ENCODE results near the gene AP1M1. TPM values are rescaled to one million over a fixed set of nuclear protein-coding genes. Genes with fewer than 3 reads are reported as not detected.

AP1M1 gene
- total RNA-seq, 1 donor from 2014 or later, result 51.8 TPM

DNA sequence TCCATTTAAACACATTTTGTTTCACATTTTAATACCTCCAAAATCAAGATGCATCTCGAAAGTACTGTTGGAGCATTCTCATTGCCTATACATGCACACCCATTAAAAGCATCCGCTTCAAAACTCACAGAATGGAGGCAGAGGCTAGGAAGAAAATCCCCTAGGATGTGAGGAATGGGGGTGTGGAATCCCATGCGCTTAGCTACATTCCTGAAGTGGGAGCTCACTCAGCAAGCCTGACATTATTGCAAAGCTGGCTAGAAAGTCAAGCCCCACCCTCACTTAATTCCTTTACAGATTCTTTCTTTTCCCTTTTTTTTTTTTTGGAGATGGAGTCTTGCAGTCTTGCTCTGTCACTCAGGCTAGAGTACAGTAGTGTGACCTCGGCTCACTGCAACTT lies 17.1 kb upstream of the AP1M1 start:
- intact Hi-C loops (cut with DNase I), result loop anchor here (5.0 kb wide), 1 partner anchor 553 kb away; no protein-coding TSS in a partner anchor
- no peak for DNase-seq (ENCODE audit: low spot score)

- DNase-seq (ENCODE audit: low spot score), result no peak
- intact Hi-C loops (cut with DNase I), result loop anchor here (5.0 kb wide), 2 partner anchors 72 to 557 kb away; partner anchors contain the start of gene RAB8A
These were observed 13.0 kb upstream of the AP1M1 start for GRCh38 chr19:16184665-16185122.

GRCh38 chr19:16185123-16185767 lies 12.5 kb upstream of the AP1M1 start, which contains the start of gene FAM32A:
TSS of gene FAM32A (plus strand) at chr19:16185410. CDS start at chr19:16185443, 33 bp downstream.
- intact Hi-C loops (cut with DNase I), result loop anchor here (5.0 kb wide), 1 partner anchor 73 kb away; the partner anchor contains the start of gene RAB8A
- DNase-seq (ENCODE audit: low spot score), result peak; percentile 99

GRCh38 chr19:16185768-16186123 lies 12.0 kb upstream of the AP1M1 start:
- intact Hi-C loops (cut with DNase I), result loop anchor here (5.0 kb wide), 1 partner anchor 73 kb away; the partner anchor contains the start of gene RAB8A
- no peak for DNase-seq (ENCODE audit: low spot score)

DNA sequence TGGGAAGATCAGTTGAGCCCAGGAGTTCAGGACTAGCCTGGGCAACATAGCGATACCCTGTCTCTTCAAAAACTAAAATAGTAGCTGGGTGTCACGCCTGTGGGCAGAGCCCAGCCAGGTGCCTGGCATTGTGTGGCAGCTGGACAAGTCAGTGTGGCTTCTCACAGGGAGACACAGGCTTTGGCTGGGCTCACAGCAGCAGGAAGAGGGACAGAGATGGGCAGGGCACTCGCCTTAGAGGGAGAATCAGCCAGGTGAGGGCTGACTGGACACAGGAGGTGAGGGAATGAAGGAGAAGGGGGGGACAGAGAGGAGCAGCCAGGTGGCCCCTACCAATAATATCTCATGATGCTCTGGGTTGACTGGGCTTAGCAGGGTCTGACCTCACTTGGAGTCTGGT lies 9.2 kb upstream of the AP1M1 start:
- intact Hi-C loops (cut with DNase I), result loop anchor here (5.0 kb wide), 1 partner anchor 76 kb away; the partner anchor contains the start of gene RAB8A
- no peak for DNase-seq (ENCODE audit: low spot score)

- DNase-seq (ENCODE audit: low spot score), result no peak
- intact Hi-C loops (cut with DNase I), result no loop called here
These were observed 7.5 kb upstream of the AP1M1 start for GRCh38 chr19:16190198-16190597.

DNA sequence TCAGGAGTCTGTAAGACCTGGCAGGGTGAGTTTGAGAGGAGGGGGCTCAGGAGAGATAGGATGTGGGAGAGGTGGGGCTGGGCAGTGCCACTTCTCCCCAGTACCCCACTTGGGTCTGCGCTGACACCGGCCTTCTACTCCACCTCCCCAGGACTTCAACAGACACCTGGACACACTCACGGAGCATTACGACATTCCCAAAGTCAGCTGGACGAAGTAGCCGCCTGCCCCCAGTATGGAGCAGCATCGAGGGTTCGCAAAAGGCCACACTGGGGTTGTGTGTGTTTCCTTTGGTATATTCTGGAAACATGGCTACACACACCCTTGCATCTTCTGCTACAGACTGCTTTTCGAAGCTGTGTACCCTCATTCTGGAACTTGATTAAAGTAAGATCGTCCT lies 7.0 kb upstream of the AP1M1 start:
- intact Hi-C loops (cut with DNase I), result no loop called here
- no peak for DNase-seq (ENCODE audit: low spot score)

GRCh38 chr19:16191216-16191908 lies 6.3 kb upstream of the AP1M1 start:
- intact Hi-C loops (cut with DNase I), result no loop called here

GRCh38 chr19:16193466-16193865 lies 4.2 kb upstream of the AP1M1 start:
- intact Hi-C loops (cut with DNase I), result no loop called here
- no peak for DNase-seq (ENCODE audit: low spot score)

More at GRCh38 chr19:16191216-16191908, 6.3 kb upstream of the AP1M1 start:
- no peak for DNase-seq (ENCODE audit: low spot score)

DNA sequence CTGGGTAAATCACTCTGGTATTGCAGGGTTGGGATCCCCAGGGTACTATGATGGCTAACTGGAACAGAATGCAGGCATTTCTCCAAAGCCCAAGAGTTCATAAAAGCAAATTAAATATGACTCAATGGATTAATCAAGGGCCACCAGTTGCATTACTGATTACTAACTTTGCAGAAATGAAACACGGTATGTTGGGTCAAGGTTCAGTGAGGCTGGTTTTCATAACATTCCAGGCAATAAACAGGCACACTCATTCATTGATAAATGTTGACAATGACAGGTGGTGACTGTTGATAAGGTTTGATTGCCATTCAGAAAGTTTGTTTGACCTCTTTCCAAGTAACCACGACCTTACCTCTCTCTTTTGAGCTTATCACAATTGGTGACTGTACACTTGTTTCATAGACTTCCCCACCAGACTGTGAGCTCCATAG lies 506 bp upstream of the AP1M1 start:
- no peak for DNase-seq (ENCODE audit: low spot score)
- intact Hi-C loops (cut with DNase I), result loop anchor here (5.0 kb wide), 1 partner anchor 185 kb away; no protein-coding TSS in a partner anchor

GRCh38 chr19:16198370-16198651 lies 600 bp downstream of the AP1M1 start:
- intact Hi-C loops (cut with DNase I), result loop anchor here (5.0 kb wide), 1 partner anchor 184 kb away; no protein-coding TSS in a partner anchor
- no peak for DNase-seq (ENCODE audit: low spot score)

- intact Hi-C loops (cut with DNase I), result loop anchor here (5.0 kb wide), 1 partner anchor 183 kb away; no protein-coding TSS in a partner anchor
- DNase-seq (ENCODE audit: low spot score), result no peak
These were observed 1.7 kb downstream of the AP1M1 start for GRCh38 chr19:16199275-16199932.

DNA sequence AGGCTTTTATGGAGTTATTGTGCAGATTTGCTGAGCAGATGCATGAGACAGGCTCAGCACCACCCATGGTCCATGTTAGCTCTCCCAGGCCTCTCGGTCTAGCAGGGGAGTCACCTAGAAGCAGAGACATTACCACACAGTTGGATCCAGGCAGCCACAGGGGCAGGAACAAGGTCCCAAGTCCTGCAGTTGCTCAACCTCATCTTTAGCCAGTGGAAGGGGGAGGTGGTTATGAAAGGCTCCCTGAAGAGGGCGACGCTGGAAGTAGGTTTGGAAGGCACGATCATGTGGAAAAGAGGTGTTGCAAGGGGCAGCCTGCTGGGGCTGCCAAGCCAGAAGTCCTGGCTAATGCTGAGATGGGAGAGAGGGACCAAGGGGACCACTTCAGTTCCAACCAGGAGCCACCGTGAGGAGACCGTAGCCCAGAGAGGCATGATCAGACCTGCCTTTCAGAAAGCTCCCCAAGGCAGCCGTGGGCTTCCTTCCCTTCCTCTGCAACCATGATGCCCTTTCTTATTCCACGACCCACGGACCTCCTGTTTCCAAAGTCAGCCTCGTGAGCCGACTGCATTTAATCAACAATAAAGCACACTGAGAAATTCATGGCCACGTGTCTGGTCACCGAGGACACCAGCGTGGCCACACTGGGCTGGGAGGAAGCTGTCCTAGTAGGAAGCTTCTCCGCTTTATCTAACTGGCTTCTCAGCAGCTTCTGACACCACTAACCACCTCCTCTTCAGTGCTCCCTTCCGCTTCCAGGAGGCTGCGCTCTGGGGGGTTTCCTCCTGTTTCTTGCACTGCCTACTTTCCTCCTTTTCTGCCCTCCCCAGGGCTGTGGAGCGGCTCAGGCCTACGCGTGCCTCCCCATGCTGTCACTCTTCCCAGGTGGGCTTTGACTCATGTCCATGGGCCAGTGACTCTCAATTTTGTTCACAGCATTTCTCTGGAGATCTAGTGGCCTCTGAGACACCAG lies 2.6 kb downstream of the AP1M1 start:
- intact Hi-C loops (cut with DNase I), result no loop called here
- no peak for DNase-seq (ENCODE audit: low spot score)

DNA sequence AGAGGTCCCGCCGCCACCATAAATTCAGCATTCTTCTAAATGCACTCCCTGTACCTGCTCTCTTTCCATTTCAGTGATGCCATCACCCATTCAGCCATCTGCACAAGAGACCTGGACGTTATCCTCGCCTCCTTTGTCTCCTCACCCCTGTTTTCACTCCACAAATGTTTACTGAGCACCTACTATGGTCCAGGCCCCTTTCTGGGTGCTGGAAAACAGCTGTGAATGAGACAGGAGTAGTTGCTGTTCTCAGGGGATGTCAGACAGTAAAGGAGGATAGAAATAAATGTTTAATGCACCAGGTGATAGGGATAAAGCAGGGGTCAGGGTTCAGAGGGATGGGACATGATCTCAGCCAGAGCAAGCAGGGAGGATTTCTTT lies 3.3 kb downstream of the AP1M1 start:
- no peak for DNase-seq (ENCODE audit: low spot score)

DNA sequence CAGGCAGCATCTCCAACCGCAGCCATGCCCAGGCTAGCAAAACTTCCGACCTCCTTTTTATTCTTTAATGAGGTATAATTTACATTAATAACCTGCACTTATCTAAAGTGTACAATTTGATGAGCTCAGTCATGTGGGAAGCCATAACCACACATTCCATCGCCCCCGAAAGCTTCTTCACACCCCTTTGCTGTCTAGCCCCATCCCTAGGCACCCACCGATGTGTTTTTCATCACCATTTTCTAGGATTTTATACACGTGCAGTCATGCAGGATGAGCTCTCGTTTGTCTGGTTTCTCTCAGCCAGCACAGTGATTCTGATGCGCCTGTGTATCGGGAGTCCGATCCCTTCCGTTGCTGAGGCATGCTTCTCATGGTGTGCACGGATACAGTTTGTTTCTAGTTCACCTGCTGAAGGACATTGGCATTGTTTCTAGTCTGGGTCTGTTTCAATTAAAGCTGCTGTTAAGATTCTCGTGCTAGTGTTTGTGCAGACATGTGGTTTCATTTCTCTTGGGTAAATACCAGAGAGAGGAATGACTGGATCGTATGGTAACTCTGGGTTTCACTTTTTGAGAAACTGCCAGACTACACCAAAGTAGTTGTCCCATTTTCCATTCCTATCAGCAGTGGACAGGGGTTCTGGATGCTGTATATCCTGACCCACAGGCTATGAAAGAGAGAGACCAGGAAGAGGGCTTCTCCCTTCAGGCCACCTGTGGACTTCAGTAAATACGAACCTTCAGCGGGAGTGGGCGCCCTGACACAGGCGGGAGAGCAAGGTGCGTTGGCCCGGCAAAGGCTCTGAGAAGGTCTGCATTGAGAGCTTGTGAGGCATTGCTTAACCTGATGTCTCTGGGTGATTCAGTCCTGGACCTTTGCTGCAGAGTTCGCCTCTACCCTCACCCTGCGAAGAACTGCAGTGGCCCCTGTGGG lies 4.9 kb downstream of the AP1M1 start:
- intact Hi-C loops (cut with DNase I), result no loop called here
- DNase-seq (ENCODE audit: low spot score), result no peak

More for the DNA sequence above, 3.3 kb downstream of the AP1M1 start:
- intact Hi-C loops (cut with DNase I), result no loop called here

DNA sequence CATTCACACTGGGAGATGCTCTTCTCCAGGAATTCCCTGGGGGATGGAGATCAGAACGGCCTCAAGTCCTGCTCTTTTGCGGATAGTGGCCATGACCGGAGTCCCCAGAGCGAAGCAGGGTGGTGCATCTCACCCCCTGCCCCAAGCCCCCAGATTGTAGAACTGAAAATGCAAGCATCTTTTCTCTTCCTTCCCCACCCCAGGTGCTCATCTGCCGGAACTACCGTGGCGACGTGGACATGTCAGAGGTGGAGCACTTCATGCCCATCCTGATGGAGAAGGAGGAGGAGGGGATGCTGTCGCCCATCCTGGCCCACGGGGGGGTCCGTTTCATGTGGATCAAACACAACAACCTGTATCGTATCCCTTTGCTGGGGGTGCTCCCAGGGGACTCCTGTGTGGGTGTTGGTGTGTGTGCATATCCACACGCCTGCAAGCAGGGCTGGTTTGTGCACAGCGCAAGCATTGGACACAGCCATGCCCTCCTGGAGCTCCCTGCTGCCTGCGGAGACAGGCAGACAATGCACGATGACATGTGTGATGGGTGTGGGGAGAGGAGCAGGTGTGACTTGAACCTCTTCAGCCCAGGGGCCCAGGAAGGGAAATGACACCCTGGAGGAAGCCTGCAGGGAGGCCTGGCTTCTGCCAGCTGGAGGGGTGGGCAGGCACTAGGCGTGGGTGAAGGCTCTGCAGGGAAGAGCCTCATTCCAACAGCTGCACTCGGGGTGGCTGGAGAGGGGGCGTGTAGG lies 5.7 kb downstream of the AP1M1 start:
- intact Hi-C loops (cut with DNase I), result no loop called here
- DNase-seq (ENCODE audit: low spot score), result no peak

DNA sequence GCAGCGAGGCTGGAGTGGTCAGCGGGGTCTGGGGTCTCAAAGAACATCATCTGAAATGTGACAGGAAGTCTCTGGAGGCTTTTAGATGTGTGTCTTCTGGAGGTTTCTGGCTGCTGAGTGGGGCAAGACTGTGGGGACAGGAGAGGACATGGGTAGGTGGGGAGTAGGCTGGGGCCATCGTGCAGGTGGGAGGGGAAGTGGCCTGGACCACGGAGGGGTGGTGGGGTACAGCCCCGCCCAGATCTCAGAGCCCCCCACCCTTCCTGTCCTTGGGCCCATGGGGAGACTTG lies 6.2 kb downstream of the AP1M1 start:
- DNase-seq (ENCODE audit: low spot score), result no peak
- intact Hi-C loops (cut with DNase I), result no loop called here
